OCI-LY3 (cell line): Measurements from ENCODE around the gene PCDHGC5.

Experiments
- CTCF ChIP-seq: fragments of 200-600, 300-600 bp; sonication (generic); IDR thresholded peaks from 2 replicates; pipeline ENCODE4 v1.5.1; 2014; ENCODE audit warnings: antibody characterized with exemption, low read length, low read depth
- EZH2phosphoT487 ChIP-seq: fragments of 200-600 bp; shearing (Covaris generic); IDR thresholded peaks from 2 replicates; pipeline ENCODE4 v1.6.1; 2018; ENCODE audit warnings: antibody characterized with exemption, mixed run types, low read depth

- TF ChIP-seq CTCF (no peak), EZH2phosphoT487 (no peak)
Observed at GRCh38 chr5:141465351-141465750, 23.5 kb upstream of the PCDHGC5 start.
